ENCODE results near the gene KATNBL1.

The KATNBL1 gene

DNA sequence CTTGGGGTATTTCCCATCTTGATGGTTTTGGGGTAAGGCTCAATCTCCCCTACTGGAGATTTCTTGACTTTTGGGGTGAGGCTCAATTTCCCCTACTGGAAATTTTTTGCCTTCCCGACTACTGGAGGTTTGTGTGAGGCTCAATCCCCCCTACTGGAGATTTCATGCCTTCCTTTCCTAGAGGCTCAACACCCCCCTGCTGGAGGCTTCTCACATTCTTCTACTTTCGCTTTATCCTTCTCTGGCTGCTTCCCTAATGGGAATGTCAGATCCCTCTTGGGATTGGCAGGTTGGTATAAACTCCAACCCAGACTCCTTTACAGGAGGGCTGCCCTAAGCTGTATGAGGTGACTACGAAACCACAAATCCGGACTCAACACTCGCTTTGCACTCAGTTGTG, 49.2 kb downstream of the KATNBL1 start:
- Histone ChIP-seq H3K9ac (ENCODE audit: low read depth, low read length) (no peak overlapping the region), H3K36me3 (ENCODE audit: insufficient read depth, low read length) (peaks cover 67% of the 10 kb centered on the region), H4K20me1 (ENCODE audit: insufficient read depth, low read length) (no peaks in the 10 kb centered on the region), H2AFZ (ENCODE audit: low read depth, low read length) (no peak overlapping the region), H3K9me3 (ENCODE audit: insufficient read depth, low read length, severe bottlenecking) (peaks cover 36% of the 10 kb centered on the region), H3K4me3 (ENCODE audit: low read depth in 1 of 2, low read length in 2 of 2) (no peak overlapping the region), H3K4me1 (ENCODE audit: insufficient read depth, low read length) (no peaks in the 10 kb centered on the region), H3K27me3 (ENCODE audit: insufficient read depth, low read length, poor library complexity) (no peaks in the 10 kb centered on the region), H3K4me2 (ENCODE audit: insufficient read depth, low read length) (no peak overlapping the region), H3K79me2 (ENCODE audit: insufficient read depth, low read length) (peaks cover 15% of the 10 kb centered on the region; the same call in 1 of the 2 replicates), H3K27ac (ENCODE audit: low read length) (no peak overlapping the region)
- DNase-seq (no peak), ATAC-seq (ENCODE audit: insufficient read depth, low read depth) (no peak)
- TF ChIP-seq EZH2 (IDR thresholded peaks at IDR 0.05; ENCODE audit: borderline replicate concordance, low read depth, low read length, severe bottlenecking), result no peak
- TF ChIP-seq, protein P1, sequence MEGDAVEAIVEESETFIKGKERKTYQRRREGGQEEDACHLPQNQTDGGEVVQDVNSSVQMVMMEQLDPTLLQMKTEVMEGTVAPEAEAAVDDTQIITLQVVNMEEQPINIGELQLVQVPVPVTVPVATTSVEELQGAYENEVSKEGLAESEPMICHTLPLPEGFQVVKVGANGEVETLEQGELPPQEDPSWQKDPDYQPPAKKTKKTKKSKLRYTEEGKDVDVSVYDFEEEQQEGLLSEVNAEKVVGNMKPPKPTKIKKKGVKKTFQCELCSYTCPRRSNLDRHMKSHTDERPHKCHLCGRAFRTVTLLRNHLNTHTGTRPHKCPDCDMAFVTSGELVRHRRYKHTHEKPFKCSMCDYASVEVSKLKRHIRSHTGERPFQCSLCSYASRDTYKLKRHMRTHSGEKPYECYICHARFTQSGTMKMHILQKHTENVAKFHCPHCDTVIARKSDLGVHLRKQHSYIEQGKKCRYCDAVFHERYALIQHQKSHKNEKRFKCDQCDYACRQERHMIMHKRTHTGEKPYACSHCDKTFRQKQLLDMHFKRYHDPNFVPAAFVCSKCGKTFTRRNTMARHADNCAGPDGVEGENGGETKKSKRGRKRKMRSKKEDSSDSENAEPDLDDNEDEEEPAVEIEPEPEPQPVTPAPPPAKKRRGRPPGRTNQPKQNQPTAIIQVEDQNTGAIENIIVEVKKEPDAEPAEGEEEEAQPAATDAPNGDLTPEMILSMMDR (IDR thresholded peaks at IDR 0.05; ENCODE audit: borderline replicate concordance, extremely low read depth, low read length, poor library complexity, severe bottlenecking), result no peak

DNA sequence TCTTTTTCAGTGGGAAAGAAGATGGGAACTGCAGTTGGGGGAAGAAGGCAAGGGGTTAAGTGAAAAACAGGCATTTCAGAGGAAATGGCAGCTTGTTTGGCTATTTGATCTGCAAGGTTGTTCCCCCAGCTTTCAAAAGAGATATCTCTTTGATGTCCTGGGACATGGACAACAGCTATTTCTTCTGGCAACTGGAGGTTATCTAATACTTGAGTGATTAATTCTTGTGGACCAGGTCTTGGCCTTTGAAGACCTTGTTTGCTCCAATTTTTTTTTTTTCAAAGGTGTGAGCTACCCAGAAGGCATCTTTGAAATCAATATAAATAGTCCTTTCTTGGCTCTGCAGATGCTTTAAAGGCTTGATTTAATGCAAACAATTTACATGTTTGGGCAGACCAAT, 51.5 kb downstream of the KATNBL1 start:
- no peak for ATAC-seq (ENCODE audit: insufficient read depth, low read depth)
- H3K27me3 ChIP-seq (ENCODE audit: insufficient read depth, low read length, poor library complexity), result no peaks in the 10 kb centered on the region
- H3K4me3 ChIP-seq (ENCODE audit: low read depth in 1 of 2, low read length in 2 of 2), result no peak overlapping the region
- H4K20me1 ChIP-seq (ENCODE audit: insufficient read depth, low read length), result no peaks in the 10 kb centered on the region
- no peaks in the 10 kb centered on the region for H3K4me1 ChIP-seq (ENCODE audit: insufficient read depth, low read length)
- H2AFZ ChIP-seq (ENCODE audit: low read depth, low read length), result no peak overlapping the region
- TF ChIP-seq, protein P1 (IDR thresholded peaks at IDR 0.05; ENCODE audit: borderline replicate concordance, extremely low read depth, low read length, poor library complexity, severe bottlenecking), result no peak
- no peak for TF ChIP-seq EZH2 (IDR thresholded peaks at IDR 0.05; ENCODE audit: borderline replicate concordance, low read depth, low read length, severe bottlenecking)
- no peak overlapping the region for H3K9ac ChIP-seq (ENCODE audit: low read depth, low read length)
- H3K9me3 ChIP-seq (ENCODE audit: insufficient read depth, low read length, severe bottlenecking), result peaks cover 51% of the 10 kb centered on the region
- H3K4me2 ChIP-seq (ENCODE audit: insufficient read depth, low read length), result no peak overlapping the region
- peaks cover 75% of the 10 kb centered on the region for H3K36me3 ChIP-seq (ENCODE audit: insufficient read depth, low read length)
- no peak overlapping the region for H3K27ac ChIP-seq (ENCODE audit: low read length)
- DNase-seq, result no peak
- H3K79me2 ChIP-seq (ENCODE audit: insufficient read depth, low read length), result no peaks in the 10 kb centered on the region

DNA sequence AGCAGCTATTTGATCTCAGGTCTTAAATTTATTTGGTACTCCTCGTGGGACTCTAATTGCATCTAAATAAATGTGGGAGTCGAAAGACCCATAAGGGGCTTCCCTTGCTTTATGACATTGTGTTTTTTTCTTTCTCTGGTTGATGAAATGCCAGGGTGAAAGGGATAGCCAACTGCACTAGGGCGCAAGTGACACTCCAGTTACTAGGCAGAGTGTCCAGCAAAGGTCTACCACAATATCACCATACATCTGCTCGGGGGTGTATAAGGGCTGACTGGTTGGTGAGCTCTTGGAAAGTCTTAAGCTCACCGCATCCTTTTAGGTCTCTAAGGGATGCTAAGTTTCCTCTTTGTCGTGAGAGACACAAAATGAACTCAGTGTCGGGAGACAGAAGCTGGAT, 54.0 kb downstream of the KATNBL1 start:
- H4K20me1 ChIP-seq (ENCODE audit: insufficient read depth, low read length), result no peaks in the 10 kb centered on the region
- H3K9ac ChIP-seq (ENCODE audit: low read depth, low read length), result no peak overlapping the region
- H3K9me3 ChIP-seq (ENCODE audit: insufficient read depth, low read length, severe bottlenecking), result peaks cover 30% of the 10 kb centered on the region
- DNase-seq (no peak), ATAC-seq (ENCODE audit: insufficient read depth, low read depth) (no peak)
- H3K4me1 ChIP-seq (ENCODE audit: insufficient read depth, low read length), result no peaks in the 10 kb centered on the region
- no peak overlapping the region for H3K27ac ChIP-seq (ENCODE audit: low read length)
- TF ChIP-seq, protein P1 (IDR thresholded peaks at IDR 0.05; ENCODE audit: borderline replicate concordance, extremely low read depth, low read length, poor library complexity, severe bottlenecking), result no peak
- no peak for TF ChIP-seq EZH2 (IDR thresholded peaks at IDR 0.05; ENCODE audit: borderline replicate concordance, low read depth, low read length, severe bottlenecking)
- H3K36me3 ChIP-seq (ENCODE audit: insufficient read depth, low read length), result peaks cover 69% of the 10 kb centered on the region
- no peak overlapping the region for H2AFZ ChIP-seq (ENCODE audit: low read depth, low read length)
- H3K27me3 ChIP-seq (ENCODE audit: insufficient read depth, low read length, poor library complexity), result no peaks in the 10 kb centered on the region
- H3K4me2 ChIP-seq (ENCODE audit: insufficient read depth, low read length), result no peak overlapping the region
- H3K79me2 ChIP-seq (ENCODE audit: insufficient read depth, low read length), result no peaks in the 10 kb centered on the region
- no peak overlapping the region for H3K4me3 ChIP-seq (ENCODE audit: low read depth in 1 of 2, low read length in 2 of 2)

DNA sequence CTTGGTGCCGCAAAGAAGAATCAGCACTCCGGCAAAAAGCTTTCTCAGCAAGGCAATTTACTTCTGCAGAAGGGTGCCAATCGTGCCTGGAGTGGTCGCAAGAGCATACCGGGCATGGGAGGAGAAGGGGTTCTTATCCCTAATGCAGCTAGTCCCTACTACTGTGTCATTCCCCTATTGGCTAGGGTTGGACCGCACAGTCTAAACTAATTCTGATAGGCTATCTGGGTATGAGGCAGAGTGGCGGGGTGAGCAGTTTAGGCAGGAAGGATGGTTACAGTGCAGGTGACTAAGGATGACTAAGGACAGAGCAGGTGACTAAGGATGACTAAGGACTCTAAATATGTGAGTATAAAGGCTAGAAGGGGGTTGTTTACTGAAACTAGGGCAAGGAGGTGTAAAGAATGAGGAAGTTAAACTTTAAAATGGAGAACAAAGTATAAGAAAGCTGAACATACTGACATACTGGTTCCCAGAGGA, 55.1 kb downstream of the KATNBL1 start:
- H3K27me3 ChIP-seq (ENCODE audit: insufficient read depth, low read length, poor library complexity), result no peaks in the 10 kb centered on the region
- no peak overlapping the region for H2AFZ ChIP-seq (ENCODE audit: low read depth, low read length)
- DNase-seq (no peak), ATAC-seq (ENCODE audit: insufficient read depth, low read depth) (no peak)
- no peaks in the 10 kb centered on the region for H3K79me2 ChIP-seq (ENCODE audit: insufficient read depth, low read length)
- H3K4me1 ChIP-seq (ENCODE audit: insufficient read depth, low read length), result no peaks in the 10 kb centered on the region
- no peak overlapping the region for H3K4me3 ChIP-seq (ENCODE audit: low read depth in 1 of 2, low read length in 2 of 2)
- H3K9me3 ChIP-seq (ENCODE audit: insufficient read depth, low read length, severe bottlenecking), result peaks cover 25% of the 10 kb centered on the region
- peaks cover 77% of the 10 kb centered on the region for H3K36me3 ChIP-seq (ENCODE audit: insufficient read depth, low read length)
- no peak for TF ChIP-seq EZH2 (IDR thresholded peaks at IDR 0.05; ENCODE audit: borderline replicate concordance, low read depth, low read length, severe bottlenecking)
- TF ChIP-seq, protein P1 (IDR thresholded peaks at IDR 0.05; ENCODE audit: borderline replicate concordance, extremely low read depth, low read length, poor library complexity, severe bottlenecking), result no peak
- H3K9ac ChIP-seq (ENCODE audit: low read depth, low read length), result no peak overlapping the region
- no peaks in the 10 kb centered on the region for H4K20me1 ChIP-seq (ENCODE audit: insufficient read depth, low read length)
- H3K27ac ChIP-seq (ENCODE audit: low read length), result no peak overlapping the region
- H3K4me2 ChIP-seq (ENCODE audit: insufficient read depth, low read length), result no peak overlapping the region
